MM.1S (cell line): ENCODE results near the gene CHEK1.

Experiments used
- CTCF ChIP-seq: fragments of 300-600 bp; sonication (generic); IDR thresholded peaks from 2 replicates; pipeline ENCODE4 v1.5.1; 2016; ENCODE audit warnings: antibody characterized with exemption, low read length, mixed read lengths
- EZH2 ChIP-seq: fragments of 300-600 bp; sonication (generic); optimal IDR thresholded peaks from 2 replicates; pipeline ENCODE3; 2017; ENCODE audit warnings: low read depth, mild to moderate bottlenecking, antibody characterized with exemption, low read length, mixed read lengths
- EZH2phosphoT487 ChIP-seq: fragments of 300-600 bp; sonication (generic); IDR thresholded peaks from 2 replicates; pipeline ENCODE4 v1.6.1; 2018; ENCODE audit warnings: antibody characterized with exemption, low read length

GRCh38 chr11:125690006-125690405, 65.0 kb downstream of the CHEK1 start:
- TF ChIP-seq CTCF (no peak), EZH2 (no peak), EZH2phosphoT487 (no peak)
